Sigmoid colon (tissue), 7 donors: ENCODE data around the gene POLG. TPM values are rescaled to one million over a fixed set of nuclear protein-coding genes. Genes with fewer than 3 reads are reported as not detected.

Experiments
- DNase-seq: peaks from one replicate; pipeline ENCODE4 v3.0.0-alpha.2; 2019
- H3K27ac ChIP-seq, 4 donors: fragments of 200-600 bp; sonication (generic); one replicate each; pipeline ENCODE4 v1.5.1; 2016 to 2019; ENCODE audit warnings: mild to moderate bottlenecking in 1 of 4
- H3K27me3 ChIP-seq, 3 donors: fragments of 200-600 bp; sonication (generic); one replicate each; pipeline ENCODE4 v1.5.1; 2019; ENCODE audit warnings: mild to moderate bottlenecking in 1 of 3
- H3K36me3 ChIP-seq, 4 donors: fragments of 200-600 bp; sonication (generic); one replicate each; pipeline ENCODE4 v1.5.1; 2016 to 2019
- H3K4me1 ChIP-seq, 4 donors: fragments of 200-600 bp; sonication (generic); one replicate each; pipeline ENCODE4 v1.5.1; 2017 to 2019
- H3K4me3 ChIP-seq, 4 donors: fragments of 200-600 bp; sonication (generic); one replicate each; pipeline ENCODE4 v1.5.1; 2017 to 2019; ENCODE audit warnings: mild to moderate bottlenecking in 2 of 4, moderate library complexity in 1 of 4
- H3K9me3 ChIP-seq, 4 donors: fragments of 200-600 bp in 3 of 4; sonication (generic) in 3 of 4; one replicate each; pipeline versions ENCODE4 v1.5.1 to v1.6.1; 2013 to 2019
- CTCF ChIP-seq, 4 experiments: fragments of 450-650 bp in 3 of 4; fragments of 200-600 bp in 1 of 4; IDR thresholded peaks; one replicate each; pipeline ENCODE4 v1.5.1; 2016 to 2019; ENCODE audit warnings: antibody characterized with exemption in 4 of 4, mild to moderate bottlenecking in 3 of 4, moderate library complexity in 2 of 4
- EP300 ChIP-seq, 4 donors: sonication (generic); formaldehyde crosslinking; IDR thresholded peaks; one replicate each; pipeline ENCODE4 v1.6.1; 2017; ENCODE audit warnings: antibody characterized with exemption in 4 of 4
- POLR2A ChIP-seq, 2 donors: fragments of 450-650 bp; IDR thresholded peaks; one replicate each; pipeline ENCODE4 v1.6.1; 2016; ENCODE audit warnings: antibody characterized with exemption in 2 of 2, mild to moderate bottlenecking in 2 of 2, moderate library complexity in 2 of 2
- POLR2AphosphoS5 ChIP-seq, 4 donors: sonication (generic); formaldehyde crosslinking; IDR thresholded peaks; one replicate each; pipeline ENCODE4 v1.6.1; 2017; ENCODE audit warnings: antibody characterized with exemption in 4 of 4
- WGBS, 2 donors: extraction: QIAGEN DNeasy Blood & Tissue Kit; methylation state at CpG; one replicate each; pipeline ENCODE4 v1.1.7; 2013; 5-methylcytosine and 5-hydroxymethylcytosine counted together
- intact Hi-C: fragments of 100-400 bp; cut with DNase I; formaldehyde crosslinking; loops from one replicate; pipeline ENCODE4 v1.15.1; 2023
- polyA plus RNA-seq, 3 donors: library from polyadenylated mRNA; stranded (reverse); fragments of 200-250 nt; gene quantifications; one replicate each; pipeline ENCODE4 v1.2.3, GENCODE V29; 2013
- total RNA-seq, 4 donors: library from RNA; depleted of rRNA; stranded (reverse); fragments of >200 nt; gene quantifications; one replicate each; pipeline ENCODE4 v1.1.0, GENCODE V29; 2016
- donor health status: healthy with polysubstance abuse.
- donor health status: Bipolar disorder and iron deficiency.
- donor health status: healthy.

Gene POLG
- total and polyA plus RNA-seq, 7 donors = 25.2 to 43.4 (median 38.5) TPM

GRCh38 chr15:89359471-89360293 lies 25.1 kb upstream of the POLG start:
- intact Hi-C loops = loop anchor here (5.0 kb wide), 1 partner anchor 198 kb away; no protein-coding TSS in a partner anchor

DNA sequence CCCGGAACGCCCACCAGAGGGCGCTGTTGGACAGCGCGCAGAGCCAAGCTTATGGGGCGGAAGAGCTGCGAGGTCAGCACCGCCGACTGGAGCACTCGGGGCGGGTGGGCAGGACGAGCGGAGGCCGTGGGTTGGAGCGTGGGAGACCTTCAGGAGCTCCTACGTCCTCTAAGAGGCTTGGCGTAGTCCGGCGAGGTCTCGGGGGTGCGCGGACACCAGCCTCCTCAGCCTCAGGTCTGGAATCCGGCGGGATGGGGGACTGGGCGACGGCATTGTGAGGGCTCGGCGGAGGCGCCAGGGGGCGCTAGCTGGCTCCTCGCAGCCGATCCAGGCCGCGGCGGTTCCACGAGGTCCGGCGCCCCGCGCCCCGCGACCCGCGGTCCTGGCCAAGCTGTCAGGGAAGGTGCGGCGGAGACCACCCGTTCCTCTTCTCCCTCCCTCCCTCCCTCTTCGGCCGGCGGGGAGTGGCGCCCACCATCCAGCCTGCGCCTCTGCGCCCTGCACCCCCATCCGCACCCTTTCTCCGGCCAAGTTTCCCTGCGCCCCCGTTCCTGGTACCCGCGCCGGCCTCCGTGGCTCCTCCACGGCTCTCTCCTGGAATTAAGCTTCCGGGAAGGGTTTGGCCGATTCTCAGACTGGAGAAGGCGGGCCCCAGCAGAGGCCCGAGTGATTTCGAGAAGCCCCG lies 24.3 kb upstream of the POLG start:
- H3K4me1 ChIP-seq = peaks cover 0 to 32% (median 17%) of the 10 kb centered on the region in 4 donors
- H3K9me3 ChIP-seq = no peaks in the 10 kb centered on the region
- DNase-seq = peak; percentile 81
- H3K27ac ChIP-seq = no peak overlapping the region
- WGBS, 2 donors = 3 to 4% methylated on average over 68 of the region's 68 CpGs
- intact Hi-C loops = loop anchor here (1.0 to 5.0 kb wide), 2 partner anchors 71 to 198 kb away; no protein-coding TSS in a partner anchor
- peaks cover 44 to 100% (median 89%) of the 10 kb centered on the region in 3 donors for H3K27me3 ChIP-seq
- no peaks in the 10 kb centered on the region for H3K36me3 ChIP-seq
- TF ChIP-seq EP300 (IDR thresholded peaks at IDR 0.05) = no peak
- TF ChIP-seq POLR2A (IDR thresholded peaks at IDR 0.05) = no peak
- TF ChIP-seq POLR2AphosphoS5 (IDR thresholded peaks at IDR 0.05) = no peak
- peak; percentile 96 to 100 (median 98) for TF ChIP-seq CTCF (IDR thresholded peaks at IDR 0.05)
- peak overlapping the region; percentile 11 to 50 (median 38) for H3K4me3 ChIP-seq

More at GRCh38 chr15:89359471-89360293, 25.1 kb upstream of the POLG start:
- no peak for DNase-seq
- Histone ChIP-seq H3K4me3 (peak overlapping the region in 1 of 4 donors; percentile 50), H3K9me3 (no peaks in the 10 kb centered on the region), H3K27me3 (peaks cover 52 to 100% (median 92%) of the 10 kb centered on the region in 3 donors), H3K36me3 (no peaks in the 10 kb centered on the region), H3K27ac (no peak overlapping the region), H3K4me1 (peaks cover 0 to 32% (median 17%) of the 10 kb centered on the region in 4 donors)
- 12 to 14% methylated on average over 32 of the region's 32 CpGs for WGBS, 2 donors
- TF ChIP-seq POLR2AphosphoS5 (IDR thresholded peaks at IDR 0.05) (no peak), CTCF (IDR thresholded peaks at IDR 0.05) (no peak), POLR2A (IDR thresholded peaks at IDR 0.05) (no peak), EP300 (IDR thresholded peaks at IDR 0.05) (no peak)

GRCh38 chr15:89358435-89358754 lies 23.8 kb upstream of the POLG start:
- Histone ChIP-seq H3K27ac (no peak overlapping the region), H3K36me3 (no peaks in the 10 kb centered on the region), H3K4me1 (peaks cover 0 to 32% (median 17%) of the 10 kb centered on the region in 4 donors), H3K27me3 (peaks cover 43 to 100% (median 89%) of the 10 kb centered on the region in 3 donors), H3K9me3 (no peaks in the 10 kb centered on the region), H3K4me3 (peak overlapping the region; percentile 11 to 50 (median 38))
- TF ChIP-seq EP300 (IDR thresholded peaks at IDR 0.05) (no peak), POLR2AphosphoS5 (IDR thresholded peaks at IDR 0.05) (no peak), POLR2A (IDR thresholded peaks at IDR 0.05) (no peak), CTCF (IDR thresholded peaks at IDR 0.05) (no peak)
- DNase-seq = no peak
- intact Hi-C loops = loop anchor here (1.0 to 5.0 kb wide), 2 partner anchors 72 to 199 kb away; no protein-coding TSS in a partner anchor
- 7 to 11% methylated on average over 16 of the region's 16 CpGs for WGBS, 2 donors

GRCh38 chr15:89356634-89357298 lies 22.1 kb upstream of the POLG start:
- Histone ChIP-seq H3K4me3 (no peak overlapping the region), H3K36me3 (no peaks in the 10 kb centered on the region), H3K9me3 (no peaks in the 10 kb centered on the region), H3K27me3 (peaks cover 29 to 95% (median 75%) of the 10 kb centered on the region in 3 donors), H3K27ac (no peak overlapping the region), H3K4me1 (peaks cover 0 to 20% (median 8%) of the 10 kb centered on the region in 4 donors)
- DNase-seq = no peak
- intact Hi-C loops = loop anchor here (5.0 kb wide), 1 partner anchor 201 kb away; no protein-coding TSS in a partner anchor
- WGBS, 2 donors = 22 to 35% methylated on average over 13 of the region's 13 CpGs
- no peak for TF ChIP-seq CTCF (IDR thresholded peaks at IDR 0.05)
- TF ChIP-seq POLR2AphosphoS5 (IDR thresholded peaks at IDR 0.05) = no peak
- no peak for TF ChIP-seq EP300 (IDR thresholded peaks at IDR 0.05)
- no peak for TF ChIP-seq POLR2A (IDR thresholded peaks at IDR 0.05)
